ENCODE data around the gene CSE1L.

DNA sequence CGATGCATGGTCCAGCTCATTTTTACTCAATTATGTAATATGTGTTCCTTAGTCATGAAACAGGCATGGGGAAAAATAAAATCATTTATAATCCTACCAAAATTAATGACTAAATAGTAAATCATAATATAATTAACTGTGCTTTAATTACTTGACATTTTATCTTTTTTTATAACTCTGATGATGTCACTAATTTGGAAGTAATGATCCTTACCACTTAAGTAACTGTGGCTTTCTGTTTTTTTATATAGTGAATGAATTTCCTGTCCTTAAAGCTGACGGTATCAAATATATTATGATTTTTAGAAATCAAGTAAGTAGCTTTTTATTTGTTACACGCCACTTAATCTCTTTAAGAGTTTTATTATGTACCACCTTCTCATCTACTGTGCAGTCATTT is 32.2 kb downstream of the CSE1L start:
- TF ChIP-seq, protein P1, sequence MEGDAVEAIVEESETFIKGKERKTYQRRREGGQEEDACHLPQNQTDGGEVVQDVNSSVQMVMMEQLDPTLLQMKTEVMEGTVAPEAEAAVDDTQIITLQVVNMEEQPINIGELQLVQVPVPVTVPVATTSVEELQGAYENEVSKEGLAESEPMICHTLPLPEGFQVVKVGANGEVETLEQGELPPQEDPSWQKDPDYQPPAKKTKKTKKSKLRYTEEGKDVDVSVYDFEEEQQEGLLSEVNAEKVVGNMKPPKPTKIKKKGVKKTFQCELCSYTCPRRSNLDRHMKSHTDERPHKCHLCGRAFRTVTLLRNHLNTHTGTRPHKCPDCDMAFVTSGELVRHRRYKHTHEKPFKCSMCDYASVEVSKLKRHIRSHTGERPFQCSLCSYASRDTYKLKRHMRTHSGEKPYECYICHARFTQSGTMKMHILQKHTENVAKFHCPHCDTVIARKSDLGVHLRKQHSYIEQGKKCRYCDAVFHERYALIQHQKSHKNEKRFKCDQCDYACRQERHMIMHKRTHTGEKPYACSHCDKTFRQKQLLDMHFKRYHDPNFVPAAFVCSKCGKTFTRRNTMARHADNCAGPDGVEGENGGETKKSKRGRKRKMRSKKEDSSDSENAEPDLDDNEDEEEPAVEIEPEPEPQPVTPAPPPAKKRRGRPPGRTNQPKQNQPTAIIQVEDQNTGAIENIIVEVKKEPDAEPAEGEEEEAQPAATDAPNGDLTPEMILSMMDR (IDR thresholded peaks at IDR 0.05), result no peak
- TF ChIP-seq POLR2A (IDR thresholded peaks at IDR 0.05), result no peak
